NCI-H1105 (cell line): Measurements from ENCODE around the gene SSTR5.

Source experiments
- DNase-seq: peaks from one replicate; lab custom pipeline; 2025; lab: John Stamatoyannopoulos, UW

SSTR5 gene

GRCh38 chr16:1055557-1055924 is 17.0 kb upstream of the SSTR5 start:
- DNase-seq, result no peak

GRCh38 chr16:1056196-1056595 is 16.4 kb upstream of the SSTR5 start:
- no peak for DNase-seq

GRCh38 chr16:1057252-1057932 is 15.2 kb upstream of the SSTR5 start:
- DNase-seq, result no peak

GRCh38 chr16:1058216-1058615 is 14.3 kb upstream of the SSTR5 start:
- no peak for DNase-seq

GRCh38 chr16:1059310-1059709 is 13.2 kb upstream of the SSTR5 start:
- DNase-seq, result no peak

- no peak for DNase-seq
Observed at GRCh38 chr16:1060416-1061340, 11.9 kb upstream of the SSTR5 start.

- DNase-seq, result no peak
Observed at GRCh38 chr16:1061769-1062505, 10.6 kb upstream of the SSTR5 start.

GRCh38 chr16:1062895-1063294 is 9.7 kb upstream of the SSTR5 start:
- DNase-seq, result no peak

- no peak for DNase-seq
Observed at GRCh38 chr16:1063728-1064127, 8.8 kb upstream of the SSTR5 start.

- no peak for DNase-seq
Observed at GRCh38 chr16:1065469-1066128, 6.9 kb upstream of the SSTR5 start.

- no peak for DNase-seq
Observed at GRCh38 chr16:1066584-1067172, 5.9 kb upstream of the SSTR5 start.

- no peak for DNase-seq
Observed at GRCh38 chr16:1067629-1068028, 4.9 kb upstream of the SSTR5 start.

- no peak for DNase-seq
Observed at GRCh38 chr16:1068451-1068850, 4.1 kb upstream of the SSTR5 start.

GRCh38 chr16:1069154-1069553 is 3.4 kb upstream of the SSTR5 start:
- DNase-seq, result no peak

GRCh38 chr16:1070084-1070863 is 2.3 kb upstream of the SSTR5 start:
- no peak for DNase-seq

GRCh38 chr16:1070864-1071408 is 1.6 kb upstream of the SSTR5 start:
- no peak for DNase-seq

GRCh38 chr16:1071561-1072225 is 854 bp upstream of the SSTR5 start:
- DNase-seq, result no peak

- DNase-seq, result no peak
Observed at GRCh38 chr16:1073262-1073558, 663 bp downstream of the SSTR5 start.

GRCh38 chr16:1073566-1074378 is 1.2 kb downstream of the SSTR5 start:
- no peak for DNase-seq

GRCh38 chr16:1074379-1074649 is 1.8 kb downstream of the SSTR5 start:
- DNase-seq, result no peak
